Right lobe of liver (tissue), 6 donors: Measurements from ENCODE around the gene FEV. TPM values are rescaled to one million over a fixed set of nuclear protein-coding genes. Genes with fewer than 3 reads are reported as not detected.

Source experiments
- ATAC-seq, 4 donors: fragments of 200-7000 bp; cut with Tn5 transposase; one replicate each; pipeline ENCODE4 v1.9.1; 2020; ENCODE audit warnings: mild to moderate bottlenecking in 4 of 4, moderate library complexity in 4 of 4
- DNase-seq, 3 donors: peaks; one replicate each; pipeline ENCODE4 v3.0.0-alpha.2; 2020
- H3K27ac ChIP-seq, 3 donors: fragments of 200-600 bp; one replicate each; pipeline ENCODE4 v1.8.0; 2022
- H3K27me3 ChIP-seq, 2 donors: fragments of 200-600 bp; one replicate each; pipeline ENCODE4 v1.8.0; 2022
- H3K36me3 ChIP-seq, 4 donors: fragments of 200-600 bp; sonication (generic) in 1 of 4; one replicate each; pipeline versions ENCODE4 v1.5.1 to v1.8.0; 2017 to 2022; ENCODE audit warnings: control low read depth in 1 of 4
- H3K4me1 ChIP-seq, 4 donors: fragments of 200-600 bp; sonication (generic) in 1 of 4; one replicate each; pipeline versions ENCODE4 v1.5.1 to v1.8.0; 2017 to 2022; ENCODE audit warnings: control low read depth in 1 of 4
- H3K4me3 ChIP-seq, 3 donors: fragments of 200-600 bp; one replicate each; pipeline ENCODE4 v1.8.0; 2022
- H3K9me3 ChIP-seq, 4 donors: fragments of 200-600 bp; sonication (generic) in 1 of 4; one replicate each; pipeline versions ENCODE4 v1.5.1 to v1.8.0; 2017 to 2022; ENCODE audit warnings: control low read depth in 1 of 4
- CTCF ChIP-seq, 4 donors: fragments of 200-600 bp in 3 of 4; fragments of 450-650 bp in 1 of 4; IDR thresholded peaks; one replicate each; pipeline versions ENCODE4 v1.5.1 to v1.8.0; 2016 to 2022; ENCODE audit warnings: antibody characterized with exemption in 4 of 4, mild to moderate bottlenecking in 2 of 4
- POLR2A ChIP-seq: fragments of 450-650 bp; IDR thresholded peaks from one replicate; pipeline ENCODE4 v1.6.1; 2017; ENCODE audit warnings: antibody characterized with exemption, mild to moderate bottlenecking
- WGBS: methylation state at CpG from one replicate; pipeline ENCODE4 v1.1.6; 2018; ENCODE audit warnings: low coverage, low lambda C conversion rate; ENCODE audit not compliant: insufficient coverage; ENCODE audit errors: missing lambda C conversion rate; 5-methylcytosine and 5-hydroxymethylcytosine counted together
- intact Hi-C, 2 donors: fragments of 100-400 bp; cut with DNase I; formaldehyde crosslinking; loops; one replicate each; pipeline versions ENCODE4 v1.11.2 to v1.14.1; 2022
- total RNA-seq, 6 experiments: library from RNA; depleted of rRNA in 2 of 6; stranded (reverse); fragments of >200 nt in 2 of 6; fragmentation: NEBNext Ultra II Directional in 3 of 6; extraction: Animal tissue kit (Norgen Biotek cat#: 25700) in 3 of 6; gene quantifications; one replicate each; pipeline versions ENCODE4 v1.1.0 to v1.2.4, GENCODE V29; 2016 to 2023
- donor health status: DM: no; HTN: yes; CAD: no.
- donor health status: DM: no; HTN: no; CAD: no.
- donor health status: DM: no; HTN: no; CAD: no.
- donor health status: DM: no; HTN: yes; CAD: no.
- donor health status: DM: no; HTN: yes; CAD: no.

The FEV gene
- total RNA-seq, 6 experiments from 2014 or later, result not detected

DNA sequence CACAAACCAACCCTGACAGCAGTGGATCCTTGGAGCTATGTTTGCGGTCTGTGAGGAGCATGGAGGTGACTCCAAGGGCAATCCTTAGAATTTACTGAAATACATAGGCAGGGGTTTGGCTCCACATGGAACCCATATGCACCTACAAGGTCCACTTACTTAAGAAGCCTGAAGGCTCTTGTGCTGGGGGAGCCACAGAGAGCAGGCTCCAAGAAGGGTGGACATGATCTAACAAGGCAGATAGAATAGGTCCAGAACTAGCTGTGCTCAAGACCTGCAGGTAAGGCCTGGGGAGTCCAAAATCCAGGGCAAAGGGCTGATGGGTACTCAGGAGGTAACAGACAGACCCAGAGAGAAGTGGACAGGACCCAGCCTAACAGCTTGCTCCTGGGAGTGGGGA, 26.7 kb downstream of the FEV start:
- H3K4me3 ChIP-seq, result no peak overlapping the region
- ATAC-seq (no peak), DNase-seq (no peak)
- no peak for TF ChIP-seq CTCF (IDR thresholded peaks at IDR 0.05)
- no peak for TF ChIP-seq POLR2A
- no peaks in the 10 kb centered on the region for H3K4me1 ChIP-seq
- intact Hi-C loops, result no loop called here
- no peaks in the 10 kb centered on the region for H3K36me3 ChIP-seq
- peaks cover 0 to 14% of the 10 kb centered on the region in 2 donors for H3K27me3 ChIP-seq
- WGBS, result 71% methylated on average over 1 of the region's 1 CpG
- H3K9me3 ChIP-seq, result no peaks in the 10 kb centered on the region
- no peak overlapping the region for H3K27ac ChIP-seq

GRCh38 chr2:218957671-218958070, 27.3 kb downstream of the FEV start:
- intact Hi-C loops, result no loop called here
- Histone ChIP-seq H3K4me3 (no peak overlapping the region), H3K27me3 (peaks cover 0 to 8% of the 10 kb centered on the region in 2 donors), H3K36me3 (no peaks in the 10 kb centered on the region), H3K4me1 (no peaks in the 10 kb centered on the region), H3K9me3 (no peaks in the 10 kb centered on the region), H3K27ac (no peak overlapping the region)
- ATAC-seq, result no peak
- 71% methylated on average over 3 of the region's 4 CpGs for WGBS
- peak in 1 of 3 donors; percentile 13 for DNase-seq
- no peak for TF ChIP-seq POLR2A

GRCh38 chr2:218956039-218956438, 28.9 kb downstream of the FEV start:
- Histone ChIP-seq H3K4me1 (no peaks in the 10 kb centered on the region), H3K27me3 (no peaks in the 10 kb centered on the region), H3K36me3 (no peaks in the 10 kb centered on the region), H3K4me3 (no peak overlapping the region), H3K27ac (no peak overlapping the region), H3K9me3 (no peaks in the 10 kb centered on the region)
- intact Hi-C loops, result no loop called here
- TF ChIP-seq CTCF (IDR thresholded peaks at IDR 0.05) (no peak), POLR2A (no peak)
- WGBS, result 67% methylated on average over 1 of the region's 1 CpG
- ATAC-seq (no peak), DNase-seq (peak in 1 of 3 donors; percentile 7)

DNA sequence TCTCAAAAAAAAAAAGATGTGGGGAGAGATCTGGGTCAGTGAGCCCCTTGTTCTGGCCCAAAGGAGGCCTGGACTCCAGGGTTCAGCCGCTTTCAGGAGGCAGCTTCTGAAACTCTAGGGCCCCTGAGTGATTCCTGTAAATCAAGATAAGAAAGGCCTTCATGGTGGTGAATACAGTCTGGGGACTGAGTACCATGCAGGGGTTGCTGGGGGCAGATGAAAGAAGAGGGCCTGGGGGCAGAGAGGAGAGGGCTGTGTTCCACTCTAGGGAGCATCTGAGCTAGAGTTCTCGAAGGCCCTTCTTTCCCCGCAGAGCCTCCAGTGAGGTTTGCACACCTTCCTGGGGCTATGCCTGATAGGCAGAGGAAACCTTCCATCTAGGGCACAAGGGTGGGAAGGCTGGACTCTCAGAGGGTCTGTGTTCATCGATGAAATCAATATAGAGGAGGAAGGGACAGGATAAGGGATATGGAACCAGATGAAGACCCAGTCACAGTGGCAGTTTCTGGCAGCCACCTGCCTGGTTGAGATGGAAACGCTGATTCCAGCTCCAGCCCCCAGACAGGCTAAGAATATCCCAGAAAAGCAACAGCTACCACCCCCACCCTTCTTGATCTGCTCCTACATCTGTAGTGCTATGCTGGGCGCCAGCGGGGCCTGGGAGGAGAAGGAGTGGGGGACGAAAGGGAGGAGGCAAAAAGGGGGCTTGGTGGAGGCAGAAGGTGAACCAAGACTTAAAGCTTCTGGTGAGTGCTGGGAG, 30.3 kb downstream of the FEV start:
- Histone ChIP-seq H3K4me3 (no peak overlapping the region), H3K27me3 (no peaks in the 10 kb centered on the region), H3K27ac (no peak overlapping the region), H3K4me1 (no peaks in the 10 kb centered on the region), H3K9me3 (no peaks in the 10 kb centered on the region), H3K36me3 (no peaks in the 10 kb centered on the region)
- intact Hi-C loops, result no loop called here
- ATAC-seq, result no peak
- TF ChIP-seq CTCF (IDR thresholded peaks at IDR 0.05) (no peak), POLR2A (no peak)
- DNase-seq, result peak in 1 of 3 donors; percentile 18
- 77% methylated on average over 6 of the region's 8 CpGs for WGBS

DNA sequence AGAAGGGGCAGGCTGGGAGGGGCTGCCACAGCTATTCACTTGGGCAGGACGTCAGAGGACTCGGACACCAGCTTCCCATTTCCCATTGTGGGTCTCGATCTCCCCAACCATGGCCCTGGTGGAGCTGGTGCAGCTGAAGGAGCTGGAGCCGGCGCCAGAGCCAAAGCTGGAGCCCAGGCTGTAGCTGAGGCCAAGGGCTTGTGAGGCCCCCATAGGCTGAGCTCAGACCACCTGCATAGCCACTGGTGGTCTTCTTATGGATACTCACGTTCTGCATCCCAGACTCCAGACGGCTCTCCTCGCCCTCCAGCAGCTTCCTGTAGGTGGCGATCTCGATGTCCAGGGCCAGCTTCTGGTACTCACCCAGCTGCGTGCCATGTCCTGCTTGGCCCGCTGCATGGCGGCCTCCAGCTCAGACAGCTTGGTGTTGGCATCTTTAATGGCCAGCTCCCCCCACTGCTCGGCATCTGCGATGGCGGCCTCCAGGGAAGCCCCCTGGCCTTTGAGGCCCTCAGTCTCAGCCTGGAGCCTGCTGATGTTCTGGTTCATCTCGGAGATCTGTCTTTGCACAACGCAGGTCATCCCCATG, 31.5 kb downstream of the FEV start:
- DNase-seq (peak in 1 of 3 donors; percentile 24), ATAC-seq (no peak)
- intact Hi-C loops, result no loop called here
- H3K4me3 ChIP-seq, result no peak overlapping the region
- H3K36me3 ChIP-seq, result no peaks in the 10 kb centered on the region
- TF ChIP-seq CTCF (IDR thresholded peaks at IDR 0.05) (no peak), POLR2A (no peak)
- 52% methylated on average over 2 of the region's 18 CpGs for WGBS
- H3K27ac ChIP-seq, result no peak overlapping the region
- H3K9me3 ChIP-seq, result no peaks in the 10 kb centered on the region
- no peaks in the 10 kb centered on the region for H3K4me1 ChIP-seq
- H3K27me3 ChIP-seq, result no peaks in the 10 kb centered on the region
